OCI-LY3 (cell line): ENCODE data around the gene VLDLR.

Experiments used
- CTCF ChIP-seq: fragments of 200-600, 300-600 bp; sonication (generic); IDR thresholded peaks from 2 replicates; pipeline ENCODE4 v1.5.1; 2014; ENCODE audit warnings: antibody characterized with exemption, low read length, low read depth
- EZH2phosphoT487 ChIP-seq: fragments of 200-600 bp; shearing (Covaris generic); IDR thresholded peaks from 2 replicates; pipeline ENCODE4 v1.6.1; 2018; ENCODE audit warnings: antibody characterized with exemption, mixed run types, low read depth

- TF ChIP-seq CTCF: no peak
- TF ChIP-seq EZH2phosphoT487: no peak
Observed at GRCh38 chr9:2639786-2640185, 18.2 kb downstream of the VLDLR start.
